ENCODE results near the gene CUTA.
"Not testable (repeated sequence)": the region's sequence is repeated elsewhere in the genome, so short reads cannot be mapped to it uniquely, and the experiment has no call there.

Gene CUTA

GRCh38 chr6:33406126-33406525, 11.8 kb downstream of the CUTA start:
- no peak for TF ChIP-seq CTCF (IDR thresholded peaks at IDR 0.05; ENCODE audit: extremely low read depth, missing control alignments)
- DNase-seq (ENCODE audit: low spot score), result no peak

GRCh38 chr6:33405386-33405940, 12.4 kb downstream of the CUTA start:
- DNase-seq (ENCODE audit: low spot score), result no peak
- TF ChIP-seq CTCF (IDR thresholded peaks at IDR 0.05; ENCODE audit: extremely low read depth, missing control alignments), result no peak

- no peak for TF ChIP-seq CTCF (IDR thresholded peaks at IDR 0.05; ENCODE audit: extremely low read depth, missing control alignments)
Observed at GRCh38 chr6:33404884-33405283, 13.0 kb downstream of the CUTA start.

GRCh38 chr6:33399881-33400280, 18.0 kb downstream of the CUTA start:
- not testable (repeated sequence) for DNase-seq (ENCODE audit: low spot score)

More at GRCh38 chr6:33404884-33405283, 13.0 kb downstream of the CUTA start:
- no peak for DNase-seq (ENCODE audit: low spot score)

GRCh38 chr6:33398601-33399000, 19.3 kb downstream of the CUTA start:
- not testable (repeated sequence) for DNase-seq (ENCODE audit: low spot score)

- DNase-seq (ENCODE audit: low spot score), result no peak
- no peak for TF ChIP-seq CTCF (IDR thresholded peaks at IDR 0.05; ENCODE audit: extremely low read depth, missing control alignments)
Observed at GRCh38 chr6:33397541-33397940, 20.4 kb downstream of the CUTA start.

GRCh38 chr6:33392979-33393378, 24.9 kb downstream of the CUTA start:
- no peak for TF ChIP-seq CTCF (IDR thresholded peaks at IDR 0.05; ENCODE audit: extremely low read depth, missing control alignments)
- no peak for DNase-seq (ENCODE audit: low spot score)

GRCh38 chr6:33392595-33392948, 25.3 kb downstream of the CUTA start:
- no peak for DNase-seq (ENCODE audit: low spot score)
- no peak for TF ChIP-seq CTCF (IDR thresholded peaks at IDR 0.05; ENCODE audit: extremely low read depth, missing control alignments)
